Measurements from ENCODE around the gene KLHL22. TPM values are rescaled to one million over a fixed set of nuclear protein-coding genes. Genes with fewer than 3 reads are reported as not detected.

KLHL22 gene
- polyA plus RNA-seq, 4 donors = 5.9 to 15.1 (median 8.6) TPM

- 80 to 92% (median 91%) methylated on average over 3 of the region's 3 CpGs for WGBS, 3 donors
- DNase-seq = no peak
- peaks cover 0 to 22% (median 0%) of the 10 kb centered on the region in 3 donors for H3K36me3 ChIP-seq (ENCODE audit: control insufficient read depth in 3 of 3, insufficient read depth in 2 of 3, low read depth in 1 of 3, low read length in 3 of 3)
- H3K4me3 ChIP-seq (ENCODE audit: low read depth in 1 of 3, low read length in 3 of 3) = no peak overlapping the region
- H3K27me3 ChIP-seq (ENCODE audit: control insufficient read depth in 3 of 3, insufficient read depth in 3 of 3, low read length in 3 of 3) = peaks cover 28 to 89% (median 38%) of the 10 kb centered on the region in 3 donors
- peaks cover 1 to 32% (median 6%) of the 10 kb centered on the region in 3 donors for H3K4me1 ChIP-seq (ENCODE audit: control insufficient read depth in 3 of 3, insufficient read depth in 2 of 3, low read depth in 1 of 3, low read length in 2 of 3)
- H3K27ac ChIP-seq (ENCODE audit: low read depth in 1 of 3, low read length in 2 of 3) = no peak overlapping the region
- FAIRE-seq = no peak
- peaks cover 0 to 3% of the 10 kb centered on the region in 2 donors for H3K9me3 ChIP-seq (ENCODE audit: control insufficient read depth in 2 of 2, insufficient read depth in 1 of 2, low read depth in 1 of 2, low read length in 1 of 2)
These were observed 60.8 kb downstream of the KLHL22 start for GRCh38 chr22:20434773-20435172.

GRCh38 chr22:20434264-20434751, 61.3 kb downstream of the KLHL22 start:
- Histone ChIP-seq H3K4me1 (ENCODE audit: control insufficient read depth in 3 of 3, insufficient read depth in 2 of 3, low read depth in 1 of 3, low read length in 2 of 3) (peaks cover 1 to 37% (median 7%) of the 10 kb centered on the region in 3 donors), H3K27me3 (ENCODE audit: control insufficient read depth in 3 of 3, insufficient read depth in 3 of 3, low read length in 3 of 3) (peaks cover 28 to 92% (median 38%) of the 10 kb centered on the region in 3 donors), H3K36me3 (ENCODE audit: control insufficient read depth in 3 of 3, insufficient read depth in 2 of 3, low read depth in 1 of 3, low read length in 3 of 3) (peaks cover 0 to 20% (median 0%) of the 10 kb centered on the region in 3 donors), H3K27ac (ENCODE audit: low read depth in 1 of 3, low read length in 2 of 3) (no peak overlapping the region), H3K9me3 (ENCODE audit: control insufficient read depth in 2 of 2, insufficient read depth in 1 of 2, low read depth in 1 of 2, low read length in 1 of 2) (peaks cover 0 to 3% of the 10 kb centered on the region in 2 donors), H3K4me3 (ENCODE audit: low read depth in 1 of 3, low read length in 3 of 3) (no peak overlapping the region)
- 89 to 94% (median 92%) methylated on average over 10 to 12 of the region's 12 CpGs for WGBS, 3 donors
- DNase-seq (no peak), FAIRE-seq (no peak)

GRCh38 chr22:20433686-20434241, 61.8 kb downstream of the KLHL22 start:
- FAIRE-seq (no peak), DNase-seq (no peak)
- Histone ChIP-seq H3K9me3 (ENCODE audit: control insufficient read depth in 2 of 2, insufficient read depth in 1 of 2, low read depth in 1 of 2, low read length in 1 of 2) (peaks cover 0 to 3% of the 10 kb centered on the region in 2 donors), H3K27ac (ENCODE audit: low read depth in 1 of 3, low read length in 2 of 3) (no peak overlapping the region), H3K4me3 (ENCODE audit: low read depth in 1 of 3, low read length in 3 of 3) (no peak overlapping the region), H3K27me3 (ENCODE audit: control insufficient read depth in 3 of 3, insufficient read depth in 3 of 3, low read length in 3 of 3) (peaks cover 30 to 92% (median 38%) of the 10 kb centered on the region in 3 donors), H3K4me1 (ENCODE audit: control insufficient read depth in 3 of 3, insufficient read depth in 2 of 3, low read depth in 1 of 3, low read length in 2 of 3) (peaks cover 1 to 38% (median 7%) of the 10 kb centered on the region in 3 donors), H3K36me3 (ENCODE audit: control insufficient read depth in 3 of 3, insufficient read depth in 2 of 3, low read depth in 1 of 3, low read length in 3 of 3) (peaks cover 0 to 24% (median 0%) of the 10 kb centered on the region in 3 donors)
- WGBS, 3 donors = 70 to 76% (median 73%) methylated on average over 4 of the region's 4 CpGs

GRCh38 chr22:20433191-20433590, 62.4 kb downstream of the KLHL22 start:
- Histone ChIP-seq H3K4me1 (ENCODE audit: control insufficient read depth in 3 of 3, insufficient read depth in 2 of 3, low read depth in 1 of 3, low read length in 2 of 3) (peaks cover 1 to 37% (median 7%) of the 10 kb centered on the region in 3 donors), H3K27ac (ENCODE audit: low read depth in 1 of 3, low read length in 2 of 3) (no peak overlapping the region), H3K36me3 (ENCODE audit: control insufficient read depth in 3 of 3, insufficient read depth in 2 of 3, low read depth in 1 of 3, low read length in 3 of 3) (peaks cover 0 to 28% (median 0%) of the 10 kb centered on the region in 3 donors), H3K27me3 (ENCODE audit: control insufficient read depth in 3 of 3, insufficient read depth in 3 of 3, low read length in 3 of 3) (peaks cover 28 to 90% (median 38%) of the 10 kb centered on the region in 3 donors), H3K4me3 (ENCODE audit: low read depth in 1 of 3, low read length in 3 of 3) (no peak overlapping the region), H3K9me3 (ENCODE audit: control insufficient read depth in 2 of 2, insufficient read depth in 1 of 2, low read depth in 1 of 2, low read length in 1 of 2) (peaks cover 0 to 3% of the 10 kb centered on the region in 2 donors)
- 93 to 95% (median 93%) methylated on average over 11 of the region's 11 CpGs for WGBS, 3 donors
- FAIRE-seq (no peak), DNase-seq (no peak)

GRCh38 chr22:20432244-20432686, 63.3 kb downstream of the KLHL22 start:
- no peak overlapping the region for H3K27ac ChIP-seq (ENCODE audit: low read depth in 1 of 3, low read length in 2 of 3)
- WGBS, 3 donors = 56 to 83% (median 61%) methylated on average over 3 of the region's 3 CpGs
- H3K36me3 ChIP-seq (ENCODE audit: control insufficient read depth in 3 of 3, insufficient read depth in 2 of 3, low read depth in 1 of 3, low read length in 3 of 3) = peaks cover 0 to 35% (median 0%) of the 10 kb centered on the region in 3 donors
- DNase-seq = no peak
- H3K9me3 ChIP-seq (ENCODE audit: control insufficient read depth in 2 of 2, insufficient read depth in 1 of 2, low read depth in 1 of 2, low read length in 1 of 2) = peaks cover 0 to 3% of the 10 kb centered on the region in 2 donors
- FAIRE-seq = no peak
- peaks cover 25 to 90% (median 38%) of the 10 kb centered on the region in 3 donors for H3K27me3 ChIP-seq (ENCODE audit: control insufficient read depth in 3 of 3, insufficient read depth in 3 of 3, low read length in 3 of 3)
- peaks cover 1 to 32% (median 7%) of the 10 kb centered on the region in 3 donors for H3K4me1 ChIP-seq (ENCODE audit: control insufficient read depth in 3 of 3, insufficient read depth in 2 of 3, low read depth in 1 of 3, low read length in 2 of 3)
- H3K4me3 ChIP-seq (ENCODE audit: low read depth in 1 of 3, low read length in 3 of 3) = no peak overlapping the region

GRCh38 chr22:20431511-20432192, 63.9 kb downstream of the KLHL22 start:
- Histone ChIP-seq H3K27ac (ENCODE audit: low read depth in 1 of 3, low read length in 2 of 3) (no peak overlapping the region), H3K36me3 (ENCODE audit: control insufficient read depth in 3 of 3, insufficient read depth in 2 of 3, low read depth in 1 of 3, low read length in 3 of 3) (peaks cover 0 to 38% (median 0%) of the 10 kb centered on the region in 3 donors), H3K4me3 (ENCODE audit: low read depth in 1 of 3, low read length in 3 of 3) (peak overlapping the region in 1 of 3 donors; percentile 40), H3K27me3 (ENCODE audit: control insufficient read depth in 3 of 3, insufficient read depth in 3 of 3, low read length in 3 of 3) (peaks cover 24 to 90% (median 42%) of the 10 kb centered on the region in 3 donors), H3K9me3 (ENCODE audit: control insufficient read depth in 2 of 2, insufficient read depth in 1 of 2, low read depth in 1 of 2, low read length in 1 of 2) (peaks cover 0 to 3% of the 10 kb centered on the region in 2 donors), H3K4me1 (ENCODE audit: control insufficient read depth in 3 of 3, insufficient read depth in 2 of 3, low read depth in 1 of 3, low read length in 2 of 3) (peaks cover 1 to 26% (median 7%) of the 10 kb centered on the region in 3 donors)
- 24 to 46% (median 38%) methylated on average over 41 to 50 of the region's 50 CpGs for WGBS, 3 donors
- FAIRE-seq (no peak), DNase-seq (no peak)

- peaks cover 0 to 3% of the 10 kb centered on the region in 2 donors for H3K9me3 ChIP-seq (ENCODE audit: control insufficient read depth in 2 of 2, insufficient read depth in 1 of 2, low read depth in 1 of 2, low read length in 1 of 2)
- no peak overlapping the region for H3K27ac ChIP-seq (ENCODE audit: low read depth in 1 of 3, low read length in 2 of 3)
- peak overlapping the region in 1 of 3 donors; percentile 40 for H3K4me3 ChIP-seq (ENCODE audit: low read depth in 1 of 3, low read length in 3 of 3)
- H3K4me1 ChIP-seq (ENCODE audit: control insufficient read depth in 3 of 3, insufficient read depth in 2 of 3, low read depth in 1 of 3, low read length in 2 of 3) = peaks cover 1 to 23% (median 7%) of the 10 kb centered on the region in 3 donors
- 1 to 22% (median 10%) methylated on average over 70 to 94 of the region's 94 CpGs for WGBS, 3 donors
- DNase-seq (peak; percentile 58 to 66), FAIRE-seq (no peak)
- H3K27me3 ChIP-seq (ENCODE audit: control insufficient read depth in 3 of 3, insufficient read depth in 3 of 3, low read length in 3 of 3) = peaks cover 25 to 91% (median 40%) of the 10 kb centered on the region in 3 donors
- H3K36me3 ChIP-seq (ENCODE audit: control insufficient read depth in 3 of 3, insufficient read depth in 2 of 3, low read depth in 1 of 3, low read length in 3 of 3) = peaks cover 0 to 40% (median 0%) of the 10 kb centered on the region in 3 donors
These were observed 64.7 kb downstream of the KLHL22 start for GRCh38 chr22:20430720-20431510.

All from small intestine (tissue), 7 donors.